Smooth muscle cell of the brain vasculature (primary cell): ENCODE measurements around the gene COBLL1.
"Not testable (repeated sequence)": the region's sequence is repeated elsewhere in the genome, so short reads cannot be mapped to it uniquely, and the experiment has no call there.

Source experiments
- DNase-seq: peaks from one replicate; pipeline ENCODE4 v3.0.0-alpha.2; 2012; ENCODE audit warnings: low read depth, low spot score

The COBLL1 gene

DNA sequence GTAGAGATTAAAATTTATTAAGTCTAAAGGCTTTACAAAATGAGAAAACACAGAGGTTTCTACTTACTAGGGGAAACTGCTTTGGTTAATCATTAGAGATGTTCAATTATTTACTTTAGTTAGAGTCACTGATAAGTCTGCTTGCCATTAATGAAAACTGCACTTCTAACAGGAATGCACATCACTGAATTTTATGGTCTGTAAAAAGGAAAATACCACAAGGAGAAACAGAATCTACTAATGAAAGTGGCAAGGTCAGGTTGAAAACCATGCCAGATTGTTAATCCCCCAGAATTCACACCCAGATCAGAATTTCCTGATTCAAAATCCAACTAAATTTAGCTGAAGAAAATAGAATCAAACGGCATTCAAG is 129.9 kb downstream of the COBLL1 start:
- no peak for DNase-seq

DNA sequence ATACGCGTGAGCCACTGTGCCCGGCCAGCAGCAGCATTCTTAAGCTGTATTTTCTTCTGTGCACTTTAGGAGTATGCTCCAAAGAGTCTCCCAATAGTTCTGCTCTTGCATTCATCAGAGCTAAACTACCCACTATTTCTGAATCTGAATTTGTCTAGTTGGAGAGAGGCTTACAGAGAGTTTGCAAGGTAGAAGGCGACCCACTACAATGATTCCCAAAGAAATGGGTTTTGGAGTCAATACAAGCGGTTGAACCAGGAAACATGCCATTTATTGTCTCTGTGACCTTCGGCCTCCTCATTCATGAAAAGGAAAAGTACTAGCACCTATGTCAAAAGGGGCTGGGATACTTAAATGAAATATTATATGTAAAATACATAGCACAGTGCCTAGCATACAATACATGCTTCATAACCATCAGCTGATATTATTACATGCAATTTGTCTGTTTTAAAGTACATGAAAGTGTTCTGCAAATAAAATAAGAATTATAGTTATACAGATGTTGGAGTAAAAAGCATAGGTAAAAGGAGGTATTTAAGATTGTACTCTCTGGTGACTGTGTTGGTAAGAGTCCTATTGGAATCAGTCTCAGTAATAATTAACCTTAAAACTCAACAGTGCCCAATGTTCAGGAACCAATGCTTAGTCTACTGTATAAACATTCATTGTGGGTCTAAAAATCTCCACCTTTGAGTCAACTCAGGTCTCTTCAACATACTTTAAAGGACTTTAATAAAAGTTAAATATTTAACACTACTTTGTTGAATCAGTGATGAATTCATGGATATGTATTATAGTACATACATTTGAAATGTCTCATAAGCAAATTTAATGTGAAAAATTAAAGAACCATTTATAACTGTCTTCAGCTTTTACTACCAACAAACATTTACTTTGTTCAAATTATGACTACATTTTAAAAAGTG is 130.5 kb downstream of the COBLL1 start:
- DNase-seq: no peak

DNA sequence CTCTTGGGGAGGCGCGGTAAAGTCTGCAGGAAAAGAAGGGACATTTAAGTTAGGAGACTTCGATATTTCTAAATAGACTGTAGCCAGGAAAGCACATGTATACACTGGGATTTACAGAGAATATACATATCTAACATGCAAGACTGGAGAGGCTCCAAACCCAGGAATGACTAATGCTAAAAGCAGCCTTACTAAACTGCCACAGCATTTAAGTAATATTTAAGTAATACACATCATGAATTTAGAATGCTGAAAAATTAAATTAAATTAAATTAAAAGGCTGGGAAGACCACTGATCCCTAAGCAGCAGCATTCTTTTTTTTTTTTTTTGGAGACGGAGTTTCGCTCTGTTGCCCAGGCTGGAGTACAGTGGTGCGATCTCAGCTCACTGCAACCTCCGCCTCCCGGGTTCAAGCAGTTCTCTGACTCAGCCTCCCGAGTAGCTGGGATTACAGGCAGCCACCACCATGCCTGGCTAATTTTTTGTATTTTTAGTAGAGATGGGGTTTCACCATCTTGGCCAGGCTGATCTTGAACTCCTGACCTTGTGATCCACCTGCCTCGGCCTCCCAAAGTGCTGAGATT is 131.3 kb downstream of the COBLL1 start:
- DNase-seq: not testable (repeated sequence)

DNA sequence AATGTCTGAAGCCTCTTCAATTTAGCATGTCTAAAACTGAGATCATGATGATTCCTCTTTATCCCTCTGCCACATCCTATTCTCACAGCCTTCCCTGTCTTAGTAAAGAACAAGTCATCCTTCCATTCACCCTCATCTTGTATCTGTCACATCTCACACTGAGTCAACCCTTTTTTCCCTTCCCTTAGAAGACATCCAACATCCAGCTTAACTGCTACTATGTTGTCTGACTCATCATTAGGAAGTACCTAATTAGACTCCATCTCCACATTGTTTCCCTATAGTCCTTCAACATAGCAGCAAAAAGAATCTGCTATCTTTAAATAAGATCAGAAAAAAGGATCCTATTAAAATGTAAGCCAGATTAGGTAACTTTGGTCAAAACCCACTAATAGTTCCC is 135.1 kb downstream of the COBLL1 start:
- DNase-seq: no peak

DNA sequence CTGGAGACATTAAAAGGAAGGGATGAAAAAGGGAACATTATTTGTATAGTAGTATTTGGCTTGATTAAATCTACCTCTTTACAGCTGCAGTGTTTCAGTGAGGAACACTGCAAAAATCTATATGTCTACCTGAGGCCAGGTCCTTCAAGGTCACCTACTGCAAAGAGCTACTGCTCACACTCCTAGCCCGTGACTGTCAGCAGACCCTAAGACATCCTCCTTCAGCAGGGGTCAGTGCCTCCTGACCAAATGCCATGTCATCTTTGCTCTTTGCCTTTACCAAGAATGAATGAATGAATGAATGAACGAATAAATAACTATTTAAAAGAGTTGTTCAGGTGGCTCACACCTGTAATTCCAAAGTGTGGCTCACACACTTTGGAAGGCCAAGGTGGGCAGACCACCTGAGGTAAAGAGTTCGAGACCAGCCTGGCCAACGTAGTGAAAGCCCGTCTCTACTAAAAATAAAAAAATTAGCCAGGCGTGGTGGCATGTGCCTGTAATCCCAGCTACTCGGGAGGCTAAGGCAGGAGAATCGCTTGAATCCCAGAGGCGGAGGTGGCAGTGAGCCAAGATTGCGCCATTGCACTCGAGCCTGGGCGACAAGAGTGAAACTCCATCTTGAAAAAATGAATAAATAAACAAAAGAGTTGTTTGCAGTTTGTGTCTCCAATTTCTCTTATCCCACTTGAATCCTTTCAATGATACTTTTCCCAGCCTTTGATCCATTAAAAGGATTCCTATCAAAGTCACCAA is 136.0 kb downstream of the COBLL1 start:
- no peak for DNase-seq

DNA sequence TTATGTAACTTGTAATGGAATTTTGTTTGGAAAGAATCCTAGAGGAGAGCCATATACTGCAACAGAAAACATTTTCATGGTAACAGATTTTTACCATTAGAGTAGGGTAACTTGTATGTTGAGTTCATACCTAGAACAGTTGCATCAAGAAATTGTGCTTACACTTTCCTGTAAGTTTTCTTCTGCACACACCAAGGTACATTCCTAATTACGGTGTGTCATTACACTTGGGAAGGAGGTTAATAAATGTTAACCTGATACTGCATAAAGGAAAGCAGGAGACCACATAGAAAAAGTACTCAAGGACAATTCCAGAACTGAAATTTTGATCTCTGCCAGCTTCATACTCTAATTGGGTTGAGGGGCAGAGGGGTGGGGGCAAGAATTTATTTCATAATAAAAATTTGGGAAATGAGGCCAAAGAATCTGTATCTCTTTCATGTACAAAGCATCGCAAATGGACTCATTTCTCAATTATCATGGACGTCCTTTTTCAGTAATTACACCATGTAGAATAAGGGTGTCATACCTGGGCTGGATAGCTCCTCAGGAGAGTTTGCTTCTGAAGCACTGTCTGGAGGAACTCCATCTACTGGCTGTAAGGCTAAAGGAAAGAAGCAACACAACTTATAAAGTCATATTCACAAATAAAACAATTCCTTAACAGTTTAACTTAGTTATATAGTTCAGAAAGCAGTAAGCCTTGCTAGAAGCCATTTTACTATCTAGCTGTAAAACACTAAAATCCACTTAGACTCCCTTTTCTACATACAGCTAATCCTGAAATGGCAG is 137.5 kb downstream of the COBLL1 start:
- DNase-seq: no peak

DNA sequence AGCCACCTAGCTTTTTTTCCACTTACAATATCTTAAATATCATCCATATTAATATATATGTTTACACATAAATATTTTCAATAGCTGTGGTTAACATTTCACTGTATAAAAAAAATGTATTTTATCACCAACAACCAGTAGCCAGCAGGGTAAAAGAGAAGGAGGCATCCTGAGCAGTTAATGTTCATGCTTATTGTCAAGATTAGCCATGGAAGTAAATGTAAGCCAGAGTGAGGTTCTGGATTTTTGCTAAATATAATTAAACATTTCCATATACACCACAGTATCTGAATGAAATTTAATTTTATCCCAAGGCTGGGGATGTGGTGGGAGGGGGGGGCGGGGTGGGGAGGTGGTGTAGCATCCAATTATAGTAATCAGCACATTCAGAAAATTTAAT is 140.1 kb downstream of the COBLL1 start:
- no peak for DNase-seq

DNA sequence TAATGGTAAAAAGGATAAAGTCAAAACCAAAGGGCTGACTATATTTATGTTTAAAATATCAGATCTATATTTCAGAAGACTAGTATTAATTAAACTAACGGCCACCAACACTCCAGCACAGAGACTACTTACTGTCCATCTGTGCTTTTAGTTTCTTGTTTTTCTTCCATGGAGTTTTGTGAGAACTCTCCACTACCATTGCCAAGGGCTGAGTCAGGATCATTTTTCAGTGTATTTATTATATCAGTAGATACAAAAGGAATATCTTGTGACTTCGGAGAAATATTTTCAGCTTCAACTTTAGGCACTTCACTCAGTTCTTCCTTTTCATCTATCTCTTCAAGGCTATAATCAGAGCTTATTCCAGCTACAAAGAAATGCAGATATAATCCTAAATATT is 141.2 kb downstream of the COBLL1 start:
- DNase-seq: no peak

DNA sequence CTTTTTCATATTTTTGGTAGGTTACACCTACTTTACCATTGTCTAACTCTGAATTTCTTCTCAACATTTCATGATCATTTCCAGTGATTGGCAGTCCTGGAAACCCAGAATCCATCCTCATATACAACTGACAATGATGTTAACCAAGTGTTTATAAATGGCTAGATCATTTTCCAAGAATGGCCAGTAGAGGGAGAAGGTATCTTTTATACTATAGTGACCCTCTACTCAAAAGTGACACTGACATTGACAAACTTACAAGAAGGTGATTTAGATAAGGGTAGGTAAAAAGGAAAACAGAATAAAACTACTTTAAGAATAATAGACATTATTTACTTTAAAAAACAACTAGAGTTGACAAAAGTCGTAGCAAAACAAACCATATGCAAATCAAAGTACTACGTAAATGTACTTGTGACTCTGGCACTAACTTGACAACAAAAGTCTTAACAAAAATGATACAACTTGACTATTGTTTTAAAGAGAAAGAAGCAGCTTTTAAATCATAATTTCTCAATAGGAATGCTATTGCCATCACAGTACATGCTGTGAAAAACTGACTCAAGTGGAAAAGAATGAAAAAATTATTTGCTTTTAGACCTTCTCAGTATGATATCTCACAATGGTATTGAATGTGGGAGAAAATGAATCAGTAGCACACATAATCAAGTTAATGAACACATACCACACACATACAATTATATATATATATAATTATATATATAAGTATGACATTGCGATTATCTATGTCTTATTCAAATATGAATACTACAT is 143.7 kb downstream of the COBLL1 start:
- DNase-seq: no peak

DNA sequence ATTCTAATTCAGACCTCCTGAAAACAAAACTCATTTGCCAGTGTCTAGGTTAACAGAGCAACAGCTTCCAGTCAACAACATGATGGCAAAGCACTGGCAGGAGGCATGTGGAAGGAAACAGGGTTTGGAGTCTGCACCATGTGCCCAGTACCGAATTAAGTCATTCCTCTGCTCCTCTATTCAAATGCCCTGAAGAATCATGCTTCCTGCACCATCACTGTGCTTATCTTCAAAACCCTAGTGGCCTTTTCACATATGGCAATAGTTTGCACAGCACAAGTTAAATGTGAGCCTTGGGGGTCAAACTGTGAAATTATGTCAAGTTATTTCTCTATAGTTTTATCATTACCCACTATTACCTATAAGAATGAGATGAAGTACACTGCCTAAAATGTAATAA is 145.0 kb downstream of the COBLL1 start:
- DNase-seq: no peak

DNA sequence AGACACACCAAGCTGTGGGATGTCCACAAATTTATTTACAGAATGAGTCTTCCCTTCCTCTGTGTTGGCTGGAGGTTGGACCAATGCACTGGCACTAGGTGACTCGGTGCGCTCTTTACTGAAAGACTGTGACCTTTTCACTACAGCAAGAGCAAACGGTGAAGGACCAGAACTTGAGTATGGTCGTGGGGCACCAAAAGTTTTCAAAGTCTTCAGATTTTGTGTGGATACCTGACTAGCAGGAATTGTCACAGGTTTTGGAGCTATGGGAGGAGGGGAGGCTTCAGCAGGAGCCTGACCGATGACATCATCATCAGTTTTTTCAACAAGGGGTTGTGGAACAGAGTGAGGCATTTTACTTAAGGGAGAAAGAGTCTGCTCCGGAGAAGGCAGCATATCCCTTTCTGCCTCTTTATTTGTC is 147.3 kb downstream of the COBLL1 start:
- DNase-seq: no peak

DNA sequence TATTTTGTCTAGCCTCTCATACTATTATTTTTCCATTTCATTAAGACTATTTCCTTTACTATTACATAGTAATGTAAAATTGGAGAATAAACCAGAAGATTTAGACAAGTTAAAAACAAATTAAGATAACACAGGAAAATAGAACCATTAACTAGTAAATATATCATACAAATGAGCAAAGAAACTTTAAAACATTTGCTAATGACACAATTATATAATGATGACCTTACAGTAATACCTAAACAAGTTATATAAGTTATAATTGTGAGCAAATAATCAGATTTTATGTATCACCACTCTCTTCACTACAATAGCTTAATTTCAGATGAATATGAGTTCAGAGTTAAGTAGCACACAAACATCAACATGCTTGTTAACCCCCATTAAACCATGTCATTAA is 147.8 kb downstream of the COBLL1 start:
- no peak for DNase-seq

DNA sequence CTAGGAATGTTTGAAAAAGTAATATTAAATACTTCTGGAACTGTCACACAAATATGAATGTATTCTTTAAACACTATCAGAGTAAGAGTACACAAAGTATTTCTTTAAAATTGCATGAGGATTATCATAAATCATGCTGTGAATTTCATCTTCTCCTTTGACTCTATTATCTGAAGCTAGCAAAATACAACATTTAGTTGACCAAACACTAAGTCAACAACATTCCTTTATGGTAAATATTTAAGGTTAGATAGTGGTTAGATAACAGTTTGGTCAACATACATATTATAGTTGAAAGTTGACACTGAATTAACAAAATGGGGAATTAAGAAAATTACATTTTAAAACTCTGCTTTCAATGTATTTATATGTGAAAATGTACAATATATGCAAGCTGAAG is 148.2 kb downstream of the COBLL1 start:
- no peak for DNase-seq

DNA sequence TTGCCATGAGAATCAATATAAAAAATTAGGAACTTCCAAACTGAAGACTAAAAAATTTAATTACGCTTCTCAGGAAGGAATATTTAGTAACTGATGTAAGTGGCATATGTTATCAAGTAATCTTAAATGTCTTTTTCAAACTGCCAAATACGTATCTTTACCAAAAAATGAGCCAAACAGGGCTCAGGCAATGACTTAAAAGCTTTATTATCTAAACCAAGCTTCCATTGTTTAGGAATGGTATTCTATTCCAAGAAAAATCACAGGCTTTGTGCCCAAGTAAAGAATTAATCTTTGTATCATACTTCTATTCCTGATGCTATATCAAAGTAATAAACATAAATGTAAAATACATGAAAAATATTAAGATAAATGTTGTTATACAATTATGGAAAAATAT is 148.7 kb downstream of the COBLL1 start:
- no peak for DNase-seq

DNA sequence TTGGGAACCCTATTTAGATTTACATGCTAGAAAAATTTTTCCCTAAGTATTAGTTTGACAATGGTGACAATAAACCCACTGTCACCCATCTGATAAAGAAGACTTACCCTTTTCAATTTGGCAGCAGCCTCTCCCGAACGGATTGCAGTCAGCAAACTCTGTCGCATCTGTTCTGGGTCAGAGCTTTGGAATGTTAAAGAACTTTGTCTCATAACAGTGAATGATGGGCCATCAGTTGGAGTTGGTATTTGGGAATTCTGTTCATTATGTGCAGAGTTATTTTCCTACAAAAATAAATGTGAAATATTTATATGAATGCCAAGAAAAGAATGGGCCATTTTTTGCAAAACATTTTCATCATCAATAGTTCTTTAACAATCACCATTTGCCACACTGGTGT is 149.5 kb downstream of the COBLL1 start:
- no peak for DNase-seq

DNA sequence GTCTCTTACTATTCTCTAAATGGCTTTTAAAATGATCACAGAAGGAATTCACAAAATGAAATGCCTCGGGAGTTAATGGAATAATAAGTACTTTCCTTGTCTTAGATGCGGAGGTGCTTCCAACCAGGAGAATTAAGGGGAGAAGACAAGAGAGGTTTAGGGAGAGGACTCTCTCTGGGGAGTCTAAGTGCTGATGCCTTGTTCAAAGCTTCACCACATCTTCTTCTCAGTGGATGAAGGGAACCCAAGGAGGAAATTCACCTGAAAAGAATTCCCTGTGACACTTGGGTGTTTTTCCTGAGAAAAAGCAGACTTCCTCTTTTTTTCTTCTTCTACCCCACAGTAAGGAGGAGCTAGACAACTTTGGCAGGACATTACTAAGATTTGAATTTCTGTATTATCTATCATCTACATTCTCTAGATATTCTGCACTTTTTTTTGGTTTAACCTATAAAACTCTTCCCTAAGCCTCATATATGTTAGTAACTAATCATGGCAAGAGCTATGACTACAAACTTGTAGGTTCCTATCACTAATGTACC is 150.2 kb downstream of the COBLL1 start:
- no peak for DNase-seq

DNA sequence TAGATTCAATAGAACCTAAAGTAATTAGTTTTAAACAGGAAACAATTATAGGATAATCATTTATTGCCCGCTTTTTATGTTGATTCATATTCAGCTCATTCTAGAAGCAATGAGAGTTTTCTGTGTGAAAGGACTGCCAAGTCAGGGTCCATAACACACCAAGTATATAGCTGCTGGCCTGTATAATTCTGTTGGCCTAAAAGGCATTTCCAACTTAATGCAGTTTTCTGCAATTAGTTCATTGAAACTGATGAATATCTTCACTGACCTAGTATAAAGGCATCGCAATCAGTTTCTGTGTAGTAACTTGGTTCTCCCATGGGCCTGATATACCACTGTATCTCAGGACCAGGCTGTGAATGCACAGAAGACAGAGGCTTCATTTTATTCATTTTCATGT is 151.3 kb downstream of the COBLL1 start:
- DNase-seq: no peak

DNA sequence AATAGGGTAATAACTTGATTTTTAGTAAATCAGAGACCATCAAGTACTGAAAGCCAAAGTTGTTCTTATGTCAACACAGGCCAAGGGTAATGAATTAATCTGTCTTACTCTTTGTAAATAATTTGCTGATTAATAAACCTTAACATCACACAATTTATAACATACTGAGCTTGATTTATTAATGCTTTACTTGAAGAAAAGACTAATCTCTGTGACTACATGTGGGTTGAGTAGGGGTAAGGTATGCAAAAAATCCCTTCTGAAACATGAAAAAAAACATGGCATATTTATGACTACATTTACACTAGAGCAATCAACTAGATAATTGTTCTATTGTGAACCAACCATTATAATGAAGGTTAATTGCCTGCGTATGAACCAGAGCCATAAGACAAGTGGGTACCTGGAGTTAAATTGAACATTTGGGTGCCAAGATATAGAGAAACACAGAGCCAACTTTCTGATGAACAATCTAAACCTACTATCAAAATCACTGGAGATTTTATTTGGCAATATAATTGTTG is 152.7 kb downstream of the COBLL1 start:
- DNase-seq: no peak

DNA sequence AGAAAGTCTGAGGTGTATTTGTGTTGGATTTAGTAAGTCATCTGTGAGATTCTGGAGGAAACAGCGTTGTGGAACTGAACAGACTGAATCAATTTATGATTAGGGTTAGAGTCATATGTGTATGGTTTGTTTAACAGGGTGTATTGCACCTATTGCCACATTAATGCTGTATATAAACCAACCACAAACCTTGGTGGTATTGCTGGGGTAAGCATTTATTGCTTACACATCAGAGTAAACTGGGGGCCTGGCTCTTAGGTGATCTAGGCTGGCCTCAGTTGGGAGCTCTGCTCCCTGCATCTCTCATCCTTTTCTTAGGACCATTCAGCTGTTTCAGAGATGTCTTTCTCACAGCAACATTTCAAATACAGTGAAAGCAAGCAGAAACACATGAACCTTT is 160.6 kb downstream of the COBLL1 start:
- DNase-seq: no peak

DNA sequence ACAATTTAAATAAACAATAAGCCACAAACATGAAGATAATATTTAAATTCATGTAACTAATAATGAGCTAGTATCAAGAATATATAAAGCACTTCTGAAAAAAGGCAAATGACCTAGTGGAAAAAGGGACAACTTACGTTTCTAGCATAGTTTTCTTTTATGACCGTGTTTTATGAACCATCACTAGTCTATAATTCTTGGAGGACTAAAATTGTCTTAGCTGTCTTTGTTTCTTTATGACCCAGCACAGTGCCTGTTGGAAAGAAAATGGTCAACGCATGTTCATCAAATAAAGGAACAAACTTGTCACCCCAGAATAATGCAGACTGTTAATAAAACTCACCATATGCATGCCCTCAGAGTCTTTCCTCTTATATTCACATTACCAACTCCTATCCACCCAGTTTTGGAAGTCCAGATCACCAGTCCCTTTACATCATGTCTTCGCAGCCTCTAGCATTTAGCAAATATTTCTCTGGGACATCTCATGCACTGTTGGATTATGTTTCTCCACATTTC is 162.9 kb downstream of the COBLL1 start:
- no peak for DNase-seq
